HG03097 (cell line): Measurements from ENCODE around the gene POSTN.

ENCODE experiments used
- ATAC-seq: cut with Tn5 transposase; IDR thresholded peaks from one replicate; pipeline ENCODE4 v1.9.1; 2021; ENCODE audit not compliant: unreplicated experiment, low FRiP score

POSTN gene

DNA sequence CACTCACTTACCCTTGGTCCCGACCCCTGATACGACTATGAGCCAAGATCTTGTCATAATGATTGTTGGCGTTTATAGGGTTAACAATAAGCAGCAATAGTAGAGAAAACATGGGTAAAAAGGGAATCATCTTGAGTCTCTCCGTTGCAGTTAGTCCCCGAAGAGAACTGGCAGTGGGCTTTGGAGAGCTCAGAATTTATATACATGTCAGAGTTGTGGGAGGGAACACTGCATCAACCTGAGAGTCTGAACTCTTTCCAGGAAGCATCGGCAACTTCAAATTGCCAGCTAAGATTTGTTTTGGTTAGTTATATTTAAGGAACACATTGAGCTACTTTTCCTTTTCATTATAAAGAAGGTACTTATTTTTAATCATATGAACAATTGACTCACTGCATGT is at the start of gene POSTN:
Gene POSTN, minus strand, starts transcription at position 172 of the 400 bp plus-strand sequence. Its CDS starts 42 bp downstream, at position 130.
- no peak for ATAC-seq

DNA sequence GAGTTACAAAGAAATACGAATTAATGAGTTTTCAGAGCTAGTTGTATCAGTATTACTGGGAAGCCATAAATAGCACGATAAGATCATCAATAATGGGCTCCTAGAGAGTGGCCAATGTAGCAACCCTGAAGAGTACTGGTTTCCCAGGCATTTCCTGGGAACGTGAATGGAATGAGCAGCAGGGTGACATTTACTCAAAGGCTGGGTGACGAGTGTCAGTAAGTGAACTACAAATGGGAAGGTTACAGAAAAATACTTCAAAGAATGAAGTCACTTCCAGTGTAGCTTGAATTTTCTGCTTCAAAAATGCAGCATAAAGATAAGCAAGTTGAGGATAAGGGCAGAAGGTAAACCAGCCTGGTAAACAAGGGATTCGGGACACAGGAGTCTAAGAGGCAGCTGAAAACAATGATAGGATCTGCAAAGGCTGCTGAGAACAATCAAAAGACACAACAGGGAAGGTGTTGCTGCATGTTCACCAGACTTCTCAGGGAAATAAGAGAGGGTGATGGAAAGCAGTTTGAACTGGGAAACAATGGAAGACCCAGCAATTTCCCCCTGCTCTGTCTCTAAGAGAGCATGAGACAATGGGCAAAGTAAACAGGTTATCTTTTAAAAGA is 48.6 kb upstream of the POSTN start:
- ATAC-seq = no peak

GRCh38 chr13:37646531-37646930 is 48.0 kb upstream of the POSTN start:
- no peak for ATAC-seq

DNA sequence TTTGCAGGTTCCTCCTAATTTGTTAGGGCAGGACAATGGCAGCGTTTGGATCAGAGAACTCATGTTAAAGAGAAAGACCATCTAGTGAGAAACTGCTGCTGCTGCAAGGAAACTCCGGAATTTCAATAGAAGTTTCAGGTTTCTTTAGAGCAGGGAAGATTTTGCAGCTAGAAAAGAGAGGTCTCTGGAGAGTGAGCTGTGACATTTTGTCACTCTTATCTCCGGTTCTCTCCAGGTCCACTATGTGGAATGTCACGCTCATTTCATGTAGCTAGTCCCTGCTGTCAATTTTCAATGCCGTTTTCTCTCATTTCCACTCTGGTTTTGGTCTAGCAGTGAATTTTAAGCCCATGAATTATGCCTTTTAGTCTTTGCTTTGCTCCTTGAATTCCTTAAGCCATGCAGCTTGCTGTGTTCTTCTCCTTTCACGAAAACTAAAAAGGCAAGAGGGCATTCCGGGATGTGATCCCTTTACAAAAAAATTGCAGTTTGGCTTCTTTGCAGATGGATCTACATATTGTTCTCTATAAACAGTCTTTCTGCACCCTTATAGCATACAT is 46.7 kb upstream of the POSTN start:
- ATAC-seq = no peak

DNA sequence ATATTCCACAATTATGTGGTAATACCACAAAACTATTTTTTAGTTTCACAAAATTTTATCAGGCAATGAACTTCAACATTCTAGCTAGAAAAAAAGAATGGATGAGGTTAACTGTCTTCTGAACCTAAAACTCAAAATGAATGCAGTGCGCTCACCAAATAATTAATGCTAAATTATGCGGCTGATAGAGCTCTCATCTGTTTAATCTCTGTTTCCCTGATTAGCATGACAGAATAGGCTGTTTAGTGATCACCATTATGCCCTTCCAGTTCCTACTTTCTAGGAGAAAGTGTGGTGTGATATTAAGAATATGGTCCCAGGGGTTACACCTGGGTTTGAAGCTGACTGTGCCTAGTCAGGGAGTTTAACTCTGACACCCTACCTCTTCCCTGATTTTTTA is 42.8 kb upstream of the POSTN start:
- no peak for ATAC-seq

- ATAC-seq = no peak
These were observed 41.9 kb upstream of the POSTN start for GRCh38 chr13:37640499-37640898.

DNA sequence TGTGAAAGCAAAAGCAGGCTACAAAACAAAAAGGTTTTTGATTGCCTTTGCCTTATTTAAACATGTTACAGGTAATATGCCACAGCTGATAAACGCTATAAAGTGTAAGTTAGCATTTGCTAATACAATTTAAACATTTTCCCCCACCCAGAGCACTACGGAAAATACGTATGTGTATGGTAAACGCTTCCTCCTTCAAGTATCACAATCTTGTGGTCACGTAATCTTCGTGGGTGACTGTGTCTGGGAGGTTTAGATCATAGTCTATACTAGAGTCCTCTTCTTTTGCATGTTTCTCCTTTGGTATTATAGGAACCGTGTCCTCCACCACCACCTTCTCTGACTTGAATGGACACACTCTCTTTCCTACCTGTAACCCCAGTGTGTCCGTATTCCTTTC is 38.1 kb upstream of the POSTN start:
- ATAC-seq = no peak

GRCh38 chr13:37632294-37632693 is 33.7 kb upstream of the POSTN start:
- ATAC-seq = no peak

- no peak for ATAC-seq
These were observed 28.9 kb upstream of the POSTN start for GRCh38 chr13:37627428-37627827.

- ATAC-seq = no peak
These were observed 23.3 kb upstream of the POSTN start for GRCh38 chr13:37621811-37622361.

GRCh38 chr13:37618554-37618953 is 20.0 kb upstream of the POSTN start:
- no peak for ATAC-seq

GRCh38 chr13:37617173-37617572 is 18.6 kb upstream of the POSTN start:
- no peak for ATAC-seq

GRCh38 chr13:37616131-37616530 is 17.6 kb upstream of the POSTN start:
- no peak for ATAC-seq

DNA sequence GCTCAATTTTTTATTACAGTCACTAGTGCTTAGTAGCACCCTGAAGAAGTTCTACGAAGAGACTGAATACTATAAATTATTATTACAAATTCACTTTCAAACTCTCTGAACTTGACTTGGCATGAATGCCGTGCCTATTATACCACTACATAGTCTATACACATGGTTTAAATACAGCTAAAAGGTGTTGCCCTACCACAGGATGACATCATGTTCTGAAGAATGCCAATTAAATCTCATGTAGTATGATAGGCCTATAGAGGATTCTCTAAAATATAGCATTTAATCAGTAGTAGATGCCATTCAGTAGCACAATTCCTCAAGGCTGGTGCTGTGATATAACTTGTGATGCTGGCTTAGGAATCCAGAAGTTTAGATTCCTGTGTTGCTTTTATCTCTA is 16.7 kb upstream of the POSTN start:
- ATAC-seq = no peak

DNA sequence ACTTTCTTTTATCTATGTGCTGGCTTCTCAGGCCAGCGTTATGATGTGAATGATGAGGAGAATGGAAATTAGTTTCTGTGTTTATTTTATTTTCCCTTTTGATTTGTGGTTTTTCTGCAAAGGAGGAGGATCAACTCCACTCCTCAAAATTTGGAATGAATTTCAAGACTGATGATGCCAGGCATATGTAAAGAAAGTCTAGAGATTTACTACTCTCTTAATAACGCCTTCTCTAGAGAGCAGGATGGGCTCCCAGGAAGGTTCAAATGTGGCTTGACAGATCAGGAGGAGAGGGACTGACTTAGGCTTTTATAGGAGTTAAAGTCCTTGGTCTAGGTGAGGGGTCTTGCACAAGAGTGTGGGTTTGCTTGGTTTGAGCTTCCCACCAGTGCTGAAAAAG is 15.1 kb upstream of the POSTN start:
- ATAC-seq = no peak

GRCh38 chr13:37613236-37613635 is 14.7 kb upstream of the POSTN start:
- ATAC-seq = no peak

DNA sequence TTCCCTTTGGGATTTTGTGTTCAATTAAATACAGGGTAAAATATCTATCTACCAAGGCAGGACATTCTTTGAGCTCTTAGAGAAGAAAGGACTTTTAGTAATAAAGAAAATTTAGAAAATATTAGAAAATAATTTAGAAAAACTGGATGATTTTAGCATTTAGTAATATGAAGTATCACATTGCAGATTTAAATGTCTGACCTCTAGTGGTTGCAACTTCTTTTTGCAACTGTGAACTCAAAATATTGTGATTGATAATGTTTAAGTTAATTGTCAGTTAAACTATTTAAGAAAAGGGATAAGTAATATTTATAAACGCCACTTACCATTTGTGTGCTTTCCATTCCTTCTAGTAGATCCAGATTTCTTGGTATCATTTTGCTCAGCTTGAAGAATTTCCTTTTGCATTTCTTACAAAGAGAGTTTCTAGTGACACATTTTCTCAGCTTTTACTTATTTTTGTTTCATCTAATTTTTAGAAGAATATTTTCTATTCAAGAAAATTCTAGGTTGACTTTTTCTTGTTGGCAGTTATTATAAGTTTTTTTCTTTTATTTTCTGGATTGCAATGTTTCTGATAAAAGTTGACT is 10.3 kb upstream of the POSTN start:
- no peak for ATAC-seq

DNA sequence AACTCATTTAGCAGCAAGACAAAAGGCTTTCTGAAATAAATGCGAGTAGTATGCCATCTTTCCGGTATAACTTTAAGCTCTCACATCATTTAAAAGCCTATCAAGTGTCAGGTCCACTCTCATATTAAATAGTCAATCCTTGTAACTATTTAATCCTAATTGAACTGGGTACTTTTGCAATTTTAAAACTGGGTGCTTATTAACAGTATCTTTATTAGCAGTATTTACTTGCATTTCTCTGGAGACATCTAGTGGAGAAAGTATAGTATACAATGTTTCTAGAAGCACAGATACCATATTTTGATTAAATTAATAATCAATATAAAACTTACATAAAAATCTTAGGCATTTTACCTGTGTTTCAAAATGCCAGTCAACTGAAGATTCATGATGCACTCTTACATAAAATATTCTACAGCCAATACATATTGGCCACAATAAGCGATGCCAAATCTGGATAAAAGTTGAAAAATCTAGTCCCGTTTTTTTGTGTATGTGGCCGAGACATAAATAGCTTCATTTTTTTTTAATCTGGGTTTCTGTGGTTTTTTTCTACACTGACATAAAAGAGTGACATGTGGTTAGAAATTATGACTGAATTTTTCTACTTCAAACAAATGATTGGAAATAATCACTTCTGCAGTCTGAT is 4.3 kb upstream of the POSTN start:
- ATAC-seq = no peak

GRCh38 chr13:37601648-37602440 is 3.3 kb upstream of the POSTN start:
- no peak for ATAC-seq

DNA sequence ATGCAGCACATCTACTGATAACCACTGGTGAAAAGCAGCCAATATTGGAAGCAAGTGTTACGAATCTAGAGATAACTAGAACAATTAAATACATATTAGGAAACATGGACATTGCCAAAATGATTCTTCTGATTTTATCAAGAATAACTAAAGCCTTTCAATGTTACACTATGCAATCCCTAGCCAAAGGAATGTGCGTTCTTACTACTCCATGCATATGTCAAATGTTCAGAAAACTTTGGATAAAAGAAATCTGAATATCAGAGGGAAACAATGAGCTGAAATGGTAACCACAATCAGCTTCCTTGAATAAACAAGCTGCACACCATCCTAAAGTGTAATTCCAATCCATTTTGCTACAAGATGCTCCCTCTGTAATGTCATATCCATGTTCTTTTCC is 951 bp upstream of the POSTN start:
- no peak for ATAC-seq
